ENCODE measurements around the gene ABCC12. TPM values are rescaled to one million over a fixed set of nuclear protein-coding genes. Genes with fewer than 3 reads are reported as not detected.
A peak's percentile ranks its signal among the peaks of the same experiment; 100 is the strongest.

ABCC12 gene
- polyA plus RNA-seq (2011; rRNA removed) (0.23 and 0.24 TPM in 2 replicates), polyA plus RNA-seq (2017; fragmentation: RNase III; extraction: RNeasy Plus Mini Kit Qiagen cat#74134 plus additional on column Dnase treatment) (0.13 TPM in 1 of 3 replicates, not detected in the others), polyA minus RNA-seq (2011; rRNA and poly(A)+ RNA removed) (not detected in 2 replicates)
- polyA plus RNA-seq (2012; cell fraction: cytosol; rRNA removed): 0.11 and 0.16 TPM in 2 replicates
- polyA plus RNA-seq (2012; cell fraction: nucleus; rRNA removed): 0.41 and 1.5 TPM in 2 replicates

GRCh38 chr16:48155926-48156789 lies at the start of gene ABCC12:
Gene ABCC12, minus strand, starts transcription at chr16:48155993. Its CDS starts 9,569 bp downstream, at chr16:48146424.
- peak within 1 kb of the TSS; percentile 52 for H3K4me2 ChIP-seq
- ATAC-seq: peak in 1 of 2 experiments; percentile 50; a peak in 3 of 6 replicates
- CTCF ChIA-PET: interaction anchor here (0.7 to 3.7 kb wide), 25 partner anchors 9 to 1209 kb away, joined by 3 to 20 read pairs (median 5); partner anchors contain the start of gene NETO2

GRCh38 chr16:48204825-48205151 lies 49.0 kb upstream of the ABCC12 start:
- ChIA-PET POLR2A (no interaction called here), CTCF (no interaction called here)
- FAIRE-seq (no peak), DNase-seq (ENCODE audit: low read depth in 1 of 2, low spot score in 1 of 2) (no peak), ATAC-seq (no peak)
- WGBS (ENCODE audit: missing lambda C conversion rate): 54% methylated on average over 6 of the region's 6 CpGs
- peak overlapping the region; percentile 69 for H3K4me2 ChIP-seq
- peak overlapping the region; percentile 64 to 65 for H3K27ac ChIP-seq
- TF ChIP-seq REST (IDR thresholded peaks at IDR 0.05): no peak
- no peak for TF ChIP-seq HEYL (CRISPR knock-in tag; IDR thresholded peaks at IDR 0.05)
- TF ChIP-seq RCOR1 (IDR thresholded peaks at IDR 0.05; ENCODE audit: low read depth, low read length): no peak
- TF ChIP-seq POLR2AphosphoS2 (conservative IDR thresholded peaks at IDR 0.05; ENCODE audit: low read length): no peak
- no peak for TF ChIP-seq PHF8 (IDR thresholded peaks at IDR 0.05; ENCODE audit: borderline replicate concordance, low read depth)
- TF ChIP-seq SMC3 (IDR thresholded peaks at IDR 0.05): no peak
- TF ChIP-seq ZC3H11A (IDR thresholded peaks at IDR 0.05): no peak
- TF ChIP-seq CHD2 (IDR thresholded peaks at IDR 0.05; ENCODE audit: low read length, partially characterized antibody): no peak
- TF ChIP-seq TFCP2L1 (CRISPR knock-in tag; IDR thresholded peaks at IDR 0.05): no peak
- TF ChIP-seq RARB (CRISPR knock-in tag; IDR thresholded peaks at IDR 0.05): no peak
- no peak for TF ChIP-seq KDM1A (IDR thresholded peaks at IDR 0.05; ENCODE audit: low read depth)
- no peak for TF ChIP-seq NR3C1 (IDR thresholded peaks at IDR 0.05)
- no peak for TF ChIP-seq FOSL2 (IDR thresholded peaks at IDR 0.05)
- no peak for TF ChIP-seq FOSL2 (CRISPR knock-in tag; IDR thresholded peaks at IDR 0.05)
- TF ChIP-seq HES2 (IDR thresholded peaks at IDR 0.05): no peak
- no peak for TF ChIP-seq ZSCAN20 (CRISPR knock-in tag; IDR thresholded peaks at IDR 0.05)
- no peak for TF ChIP-seq NFE2L2 (conservative IDR thresholded peaks at IDR 0.05; ENCODE audit: low read length)
- no peak for TF ChIP-seq RAD21 (conservative IDR thresholded peaks at IDR 0.05 in 1 of 2, IDR thresholded peaks at IDR 0.05 in 1 of 2)
- no peaks in the 10 kb centered on the region for H3K9me3 ChIP-seq
- H3K4me3 ChIP-seq: no peak overlapping the region
- H3K4me1 ChIP-seq: peaks cover 32% of the 10 kb centered on the region

More at GRCh38 chr16:48155926-48156789, at the start of gene ABCC12:
- POLR2A ChIA-PET: interaction anchor here (1.5 kb wide), 1 partner anchor 29 kb away, joined by 4 read pairs; no protein-coding TSS in a partner anchor
- no peak for DNase-seq (ENCODE audit: low read depth in 1 of 2, low spot score in 1 of 2)
- Histone ChIP-seq H3K9me3 (no peaks in the 10 kb centered on the region), H3K27ac (peak within 1 kb of the TSS; percentile 72 to 85), H3K4me3 (no peak within 1 kb of the TSS), H3K4me1 (peaks cover 34% of the 10 kb centered on the region)
- FAIRE-seq: no peak
- WGBS (ENCODE audit: missing lambda C conversion rate): 72% methylated on average over 24 of the region's 24 CpGs
- no peak for TF ChIP-seq KDM1A (IDR thresholded peaks at IDR 0.05; ENCODE audit: low read depth)
- no peak for TF ChIP-seq MAX (IDR thresholded peaks at IDR 0.05)
- no peak for TF ChIP-seq HOXB5 (CRISPR knock-in tag; IDR thresholded peaks at IDR 0.05)
- TF ChIP-seq EHMT2 (IDR thresholded peaks at IDR 0.05; ENCODE audit: low read depth): no peak

Measured in A549 (cell line).